ENCODE data around the gene PCDH15.
"Not testable (repeated sequence)": the region's sequence is repeated elsewhere in the genome, so short reads cannot be mapped to it uniquely, and the experiment has no call there.

Gene PCDH15

GRCh38 chr10:53978301-53978700 is 822.7 kb downstream of the PCDH15 start:
- no peak for DNase-seq (ENCODE audit: low spot score)

GRCh38 chr10:53977267-53977666 is 823.8 kb downstream of the PCDH15 start:
- no peak for DNase-seq (ENCODE audit: low spot score)

DNA sequence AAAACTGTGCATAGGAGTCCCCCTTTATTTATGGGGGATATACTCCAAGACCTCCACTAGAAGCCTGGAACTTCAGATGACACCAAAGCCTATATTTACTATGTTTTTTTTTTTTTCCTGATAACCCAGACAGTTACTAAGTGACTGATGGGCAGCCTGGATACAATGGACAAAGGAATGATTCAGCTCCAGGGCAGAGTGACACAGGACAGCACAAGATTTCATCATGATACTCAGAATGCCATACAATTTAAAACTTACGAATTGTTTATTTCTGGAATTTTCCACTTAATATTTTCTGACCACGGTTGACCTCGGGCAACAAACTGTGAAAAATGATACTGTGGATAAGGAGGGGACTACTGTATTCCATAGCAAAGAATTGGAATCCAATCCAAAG is 843.6 kb downstream of the PCDH15 start:
- no peak for DNase-seq (ENCODE audit: low spot score)

GRCh38 chr10:53955091-53955490 is 845.9 kb downstream of the PCDH15 start:
- DNase-seq (ENCODE audit: low spot score), result no peak

DNA sequence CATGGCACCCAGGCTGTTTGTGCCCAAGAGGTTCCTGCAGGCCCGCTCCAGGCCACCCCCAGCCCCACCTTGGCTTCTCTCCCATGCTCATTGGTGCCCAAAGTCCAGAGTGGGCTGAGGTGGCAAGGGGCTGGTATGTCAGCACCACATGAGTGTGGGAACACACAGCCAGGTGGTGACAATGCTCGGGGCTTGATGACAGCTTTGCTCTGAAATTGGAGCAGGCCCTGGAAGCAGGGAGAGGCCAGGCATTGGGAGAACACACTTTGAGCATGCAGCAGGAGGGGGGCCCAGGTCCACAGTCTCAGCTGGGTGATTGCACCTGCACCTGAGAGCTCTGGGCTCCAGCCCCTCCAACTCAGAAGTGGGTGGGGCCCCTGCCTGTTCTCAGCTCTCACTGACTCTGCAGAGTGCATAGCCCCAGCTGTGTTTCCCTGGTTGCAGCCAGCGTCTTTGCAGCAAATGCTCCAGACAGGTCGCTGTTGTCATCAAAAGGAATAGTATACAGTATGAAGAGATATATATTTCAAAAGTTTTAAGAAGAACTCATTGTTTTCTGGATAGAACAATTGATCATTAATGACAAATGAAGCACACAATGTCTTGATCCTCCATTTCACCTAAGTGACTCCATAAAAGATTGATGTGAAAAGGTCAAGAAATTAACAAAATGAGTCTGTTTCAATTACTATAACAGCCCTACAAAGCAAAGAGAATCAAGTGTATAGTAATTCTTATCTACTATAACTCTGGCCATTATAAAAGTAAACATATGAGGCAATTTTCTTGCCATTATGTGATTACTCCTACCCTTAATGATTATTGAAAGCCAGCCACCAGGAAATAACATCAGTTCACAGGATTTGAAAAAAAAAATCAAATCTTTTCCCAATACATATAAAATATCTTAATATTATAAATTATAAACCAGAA is 848.1 kb downstream of the PCDH15 start:
- DNase-seq (ENCODE audit: low spot score), result no peak

- no peak for DNase-seq (ENCODE audit: low spot score)
These were observed 861.4 kb downstream of the PCDH15 start for GRCh38 chr10:53939654-53940053.

- no peak for DNase-seq (ENCODE audit: low spot score)
These were observed 870.4 kb downstream of the PCDH15 start for GRCh38 chr10:53930648-53931047.

DNA sequence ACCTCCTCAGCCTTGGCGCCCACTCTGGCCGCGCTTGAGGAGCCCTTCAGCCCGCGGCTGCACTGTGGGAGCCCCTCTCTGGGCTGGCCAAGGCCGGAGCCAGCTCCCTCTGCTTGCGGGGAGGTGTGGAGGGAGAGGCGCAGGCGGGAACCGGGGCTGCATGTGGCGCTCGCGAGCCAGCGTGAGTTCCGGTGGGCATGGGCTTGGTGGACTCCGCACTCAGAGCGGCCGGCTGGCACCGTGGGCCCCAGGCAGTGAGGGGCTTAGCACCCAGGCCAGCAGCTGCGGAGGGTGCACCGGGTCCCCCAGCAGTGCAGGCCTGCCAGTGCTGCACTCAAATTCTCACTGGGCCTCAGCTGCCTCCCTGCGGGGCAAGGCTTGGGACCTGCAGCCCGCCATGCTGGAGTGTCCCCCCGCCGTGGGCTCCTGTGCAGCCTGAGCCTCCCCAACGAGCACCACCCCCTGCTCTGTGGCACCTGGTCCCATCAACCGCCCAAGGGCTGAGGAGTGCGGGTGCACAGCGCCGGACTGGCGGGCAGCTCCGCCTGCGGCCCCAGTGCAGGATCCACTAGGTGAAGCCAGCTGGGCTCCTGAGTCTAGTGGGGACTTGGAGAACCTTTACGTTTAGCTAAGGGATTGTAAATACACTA is 876.9 kb downstream of the PCDH15 start:
- DNase-seq (ENCODE audit: low spot score), result not testable (repeated sequence)

- no peak for DNase-seq (ENCODE audit: low spot score)
These were observed 882.3 kb downstream of the PCDH15 start for GRCh38 chr10:53918755-53919154.

DNA sequence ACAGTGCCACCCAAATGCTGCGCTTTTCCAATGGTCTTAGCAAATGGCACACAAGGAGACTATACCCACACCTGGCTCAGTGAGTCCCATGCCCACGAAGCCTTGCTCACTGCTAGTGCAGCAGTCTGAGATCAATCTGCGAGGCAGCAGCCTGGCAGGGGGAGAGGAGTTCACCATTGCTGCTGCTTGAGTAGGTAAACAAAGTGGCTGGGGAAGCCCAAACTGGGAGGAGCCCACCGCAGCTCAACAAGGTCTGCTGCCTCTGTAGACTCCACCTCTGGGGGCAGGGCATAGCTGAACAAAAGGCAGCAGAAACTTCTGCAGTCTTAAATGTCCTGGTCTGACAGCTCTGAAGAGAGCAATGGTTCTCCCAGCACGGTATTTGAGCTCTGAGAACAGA is 891.2 kb downstream of the PCDH15 start:
- DNase-seq (ENCODE audit: low spot score), result no peak

DNA sequence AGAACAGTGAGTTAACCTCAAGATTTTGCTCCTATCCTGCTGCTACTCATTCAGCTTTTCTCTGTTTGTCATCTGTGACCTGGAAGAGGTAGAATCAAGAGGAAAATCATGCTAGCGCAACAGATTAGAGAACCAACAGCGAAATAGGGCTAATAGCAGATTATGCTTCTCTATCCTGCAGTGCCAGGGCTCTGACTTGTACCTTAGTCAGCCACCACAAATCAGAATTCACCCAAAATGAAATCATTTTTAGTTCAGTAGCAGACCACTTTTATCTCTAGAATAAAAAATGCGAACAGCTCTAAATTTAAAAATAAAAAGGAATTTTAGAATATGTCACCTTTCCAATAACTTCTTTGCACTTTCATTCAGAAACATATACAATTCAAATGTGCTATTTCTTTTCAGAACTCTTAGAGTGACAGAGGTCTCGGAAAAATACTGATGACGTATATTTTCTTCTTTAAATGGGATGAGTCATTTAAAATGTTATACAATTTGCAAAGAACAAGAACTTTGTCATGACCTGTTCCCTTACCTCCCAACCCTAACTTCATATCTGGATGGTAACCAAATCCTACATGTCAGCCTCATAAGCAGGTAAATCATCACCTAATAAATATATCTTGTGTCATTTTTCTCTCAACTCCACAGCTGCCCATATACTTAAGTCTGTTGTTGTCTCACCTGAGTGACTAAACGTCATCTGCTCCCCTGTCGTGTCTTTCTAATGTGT is 896.4 kb downstream of the PCDH15 start:
- DNase-seq (ENCODE audit: low spot score), result no peak

DNA sequence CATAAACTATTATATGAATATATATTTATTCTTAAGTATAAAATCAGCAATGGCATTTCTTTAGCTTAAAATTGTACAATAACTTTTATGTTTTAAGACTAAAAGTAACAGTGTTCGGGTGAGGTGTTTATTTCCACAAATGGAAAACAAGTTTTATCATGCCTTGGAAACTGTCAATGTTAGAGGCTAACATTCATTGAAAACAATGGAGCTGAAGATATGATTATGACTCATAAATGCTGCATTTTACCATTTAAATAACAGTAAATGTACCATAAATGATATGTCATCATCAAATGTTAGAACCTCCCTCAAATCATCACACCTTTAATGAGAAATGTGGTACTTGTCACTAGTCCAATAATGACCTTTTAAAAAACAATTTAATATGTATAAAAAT is 897.3 kb downstream of the PCDH15 start:
- no peak for DNase-seq (ENCODE audit: low spot score)

- DNase-seq (ENCODE audit: low spot score), result no peak
These were observed 901.4 kb downstream of the PCDH15 start for GRCh38 chr10:53899463-53900160.

DNA sequence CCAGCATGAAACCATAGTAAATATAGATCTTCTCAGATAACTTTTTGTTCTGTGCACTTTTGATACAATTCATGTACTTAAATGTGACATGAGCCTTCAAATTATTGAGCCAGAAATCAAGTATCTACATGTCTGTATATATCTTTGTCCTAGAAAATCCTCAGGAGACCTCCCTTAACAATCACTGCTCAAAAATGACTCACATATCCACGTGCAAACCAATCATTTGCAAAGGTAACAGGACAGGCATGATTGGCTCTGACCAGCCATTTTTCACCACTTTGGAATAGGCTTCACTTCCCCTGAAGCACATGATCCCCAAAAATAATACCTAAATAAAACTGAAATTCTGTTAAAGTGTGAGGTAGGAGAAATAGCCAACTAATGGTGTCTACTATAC is 902.5 kb downstream of the PCDH15 start:
- DNase-seq (ENCODE audit: low spot score), result no peak

GRCh38 chr10:53894145-53894544 is 906.9 kb downstream of the PCDH15 start:
- DNase-seq (ENCODE audit: low spot score), result no peak

GRCh38 chr10:53893061-53893460 is 908.0 kb downstream of the PCDH15 start:
- no peak for DNase-seq (ENCODE audit: low spot score)

- no peak for DNase-seq (ENCODE audit: low spot score)
These were observed 914.4 kb downstream of the PCDH15 start for GRCh38 chr10:53886325-53887300.

DNA sequence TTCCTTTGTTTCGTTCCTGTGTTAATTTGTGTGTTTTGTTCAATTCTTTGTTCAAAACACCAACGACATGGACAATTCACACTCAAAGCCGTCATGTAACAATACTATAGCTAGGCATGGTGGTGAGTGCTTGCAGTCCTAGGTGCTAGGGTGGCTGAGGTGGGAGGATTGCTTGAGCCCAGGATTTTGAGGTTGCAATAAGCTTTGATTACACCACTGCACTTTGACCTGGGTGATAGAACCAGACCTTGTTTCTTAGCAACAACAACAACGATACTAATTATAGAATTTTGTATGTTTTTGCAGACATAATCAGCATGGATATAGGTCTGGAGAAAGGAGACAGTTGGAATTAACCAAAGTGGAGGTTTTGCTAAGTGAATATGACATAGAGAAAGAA is 936.2 kb downstream of the PCDH15 start:
- no peak for DNase-seq (ENCODE audit: low spot score)

DNA sequence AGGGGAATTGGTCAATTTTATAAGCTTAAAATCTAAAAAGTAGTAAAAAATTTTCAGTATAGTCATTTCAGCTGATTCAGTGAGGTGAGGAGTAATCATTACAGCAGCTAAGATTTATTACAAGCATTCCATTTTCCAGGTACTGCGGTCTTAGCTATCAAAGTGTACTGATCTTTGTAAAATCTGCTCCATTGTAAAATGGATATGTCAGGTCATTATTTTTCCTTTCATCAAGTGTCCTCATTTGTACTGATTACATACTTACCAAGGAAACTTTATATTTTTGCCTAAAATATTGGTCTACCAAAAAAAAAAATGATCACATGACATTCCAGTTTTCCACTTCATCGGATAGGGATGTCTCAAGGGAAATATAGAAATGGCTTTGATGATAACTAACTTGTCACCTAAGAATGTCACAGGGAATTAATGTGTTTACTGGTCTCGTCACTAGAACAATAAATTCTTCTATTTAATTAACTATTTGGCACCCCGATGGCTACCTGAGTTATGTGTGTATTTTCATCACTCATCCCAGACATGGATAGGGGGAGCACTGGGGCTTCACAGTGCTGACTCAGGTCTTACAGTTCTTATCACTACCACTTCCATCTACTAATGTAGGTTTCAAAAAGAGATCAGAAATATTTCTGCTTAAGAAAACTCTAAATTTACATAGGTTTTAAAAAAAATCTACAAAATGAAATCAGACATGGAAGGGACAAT is 948.4 kb downstream of the PCDH15 start:
- DNase-seq (ENCODE audit: low spot score), result no peak

GRCh38 chr10:53846809-53847208 is 954.2 kb downstream of the PCDH15 start:
- DNase-seq (ENCODE audit: low spot score), result no peak
